K562 (cell line): ENCODE measurements around the gene AGBL1.

Experiments
- ELF4 ChIP-seq: fragments of 450-650 bp; formaldehyde crosslinking; IDR thresholded peaks from 2 replicates; pipeline ENCODE4 v1.4.0; 2022; ENCODE audit warnings: missing genetic modification characterization
- ETV5 ChIP-seq: sonication (generic); formaldehyde crosslinking; IDR thresholded peaks from 2 replicates; pipeline ENCODE4 v1.4.0; 2020; ENCODE audit warnings: low read depth, mild to moderate bottlenecking, missing genetic modification reagents
- NFXL1 ChIP-seq: fragments of 450-650 bp; formaldehyde crosslinking; IDR thresholded peaks from 2 replicates; pipeline ENCODE4 v1.4.0; 2021; ENCODE audit warnings: mild to moderate bottlenecking
- TCF7 ChIP-seq: sonication (generic); IDR thresholded peaks from 2 replicates; pipeline ENCODE4 v1.6.1; 2016; ENCODE audit warnings: antibody characterized with exemption, borderline replicate concordance
- ZC3H11A ChIP-seq: IDR thresholded peaks from 2 replicates; pipeline ENCODE4 v1.6.1; 2012; ENCODE audit warnings: low read depth, low read length, improper control_type of control experiment
- TF ChIP-seq, protein P1 (sequence below), 3 experiments: IDR thresholded peaks in 2 of 3; conservative IDR thresholded peaks in 1 of 3; 2 replicates each; pipeline ENCODE4 v1.5.1; 2011 to 2012; ENCODE audit warnings: low read length in 3 of 3, mild to moderate bottlenecking in 3 of 3, control low read depth in 2 of 3, improper control_type of control experiment in 1 of 3, inconsistent platforms in 1 of 3, low read depth in 1 of 3, mixed read lengths in 1 of 3, moderate library complexity in 1 of 3; ENCODE audit not compliant: insufficient read depth in 2 of 3

DNA sequence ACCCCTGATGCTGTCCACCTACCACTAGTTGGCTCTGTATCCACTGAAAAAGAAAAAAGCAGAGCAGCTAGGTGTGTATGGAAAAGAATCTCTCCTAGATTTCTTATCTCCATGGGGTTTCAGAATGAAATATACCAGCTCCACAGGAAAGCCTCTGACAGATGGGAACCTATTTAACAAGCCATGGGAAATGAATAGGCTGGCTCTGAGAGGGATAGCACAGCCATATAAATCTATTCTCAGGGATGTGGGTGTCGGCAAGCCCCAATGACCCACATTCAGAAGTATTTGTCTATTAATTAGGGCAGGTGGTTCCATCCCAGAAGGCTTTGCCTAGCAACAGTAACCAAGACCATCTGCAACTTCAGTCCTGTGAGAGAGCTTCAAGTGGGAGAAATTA lies 694.1 kb downstream of the AGBL1 start:
- no peak for TF ChIP-seq NFXL1
- TF ChIP-seq, protein P1, sequence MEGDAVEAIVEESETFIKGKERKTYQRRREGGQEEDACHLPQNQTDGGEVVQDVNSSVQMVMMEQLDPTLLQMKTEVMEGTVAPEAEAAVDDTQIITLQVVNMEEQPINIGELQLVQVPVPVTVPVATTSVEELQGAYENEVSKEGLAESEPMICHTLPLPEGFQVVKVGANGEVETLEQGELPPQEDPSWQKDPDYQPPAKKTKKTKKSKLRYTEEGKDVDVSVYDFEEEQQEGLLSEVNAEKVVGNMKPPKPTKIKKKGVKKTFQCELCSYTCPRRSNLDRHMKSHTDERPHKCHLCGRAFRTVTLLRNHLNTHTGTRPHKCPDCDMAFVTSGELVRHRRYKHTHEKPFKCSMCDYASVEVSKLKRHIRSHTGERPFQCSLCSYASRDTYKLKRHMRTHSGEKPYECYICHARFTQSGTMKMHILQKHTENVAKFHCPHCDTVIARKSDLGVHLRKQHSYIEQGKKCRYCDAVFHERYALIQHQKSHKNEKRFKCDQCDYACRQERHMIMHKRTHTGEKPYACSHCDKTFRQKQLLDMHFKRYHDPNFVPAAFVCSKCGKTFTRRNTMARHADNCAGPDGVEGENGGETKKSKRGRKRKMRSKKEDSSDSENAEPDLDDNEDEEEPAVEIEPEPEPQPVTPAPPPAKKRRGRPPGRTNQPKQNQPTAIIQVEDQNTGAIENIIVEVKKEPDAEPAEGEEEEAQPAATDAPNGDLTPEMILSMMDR (IDR thresholded peaks at IDR 0.05 in 2 of 3, conservative IDR thresholded peaks at IDR 0.05 in 1 of 3; ENCODE audit: insufficient read depth in 2 of 3, low read depth in 1 of 3, low read length in 3 of 3): no peak
- no peak for TF ChIP-seq TCF7
- TF ChIP-seq ETV5: no peak
- TF ChIP-seq ELF4 (CRISPR knock-in tag): no peak
- no peak for TF ChIP-seq ZC3H11A
